Loucy (cell line): Measurements from ENCODE around the gene YTHDC2.

Source experiments
- H2AFZ ChIP-seq: fragments of 200-600 bp; sonication (generic); 2 replicates; pipeline ENCODE4 v1.6.0; 2016; ENCODE audit warnings: antibody characterized with exemption, mild to moderate bottlenecking, low read length, moderate library complexity
- H3F3A ChIP-seq: fragments of 200-600 bp; 2 replicates; pipeline ENCODE4 v1.6.0; 2016; ENCODE audit warnings: antibody characterized with exemption, low read depth, mild to moderate bottlenecking
- H3K27me3 ChIP-seq: fragments of 200-600 bp; sonication (generic); 2 replicates; pipeline ENCODE4 v1.6.1; 2014; ENCODE audit warnings: low read length, mild to moderate bottlenecking; ENCODE audit not compliant: insufficient read depth, poor library complexity, severe bottlenecking
- H3K36me3 ChIP-seq: fragments of 200-600 bp; sonication (generic); 2 replicates; pipeline ENCODE4 v1.6.1; 2016; ENCODE audit warnings: low read length; ENCODE audit not compliant: insufficient read depth
- H3K4me1 ChIP-seq: fragments of 200-600 bp; sonication (generic); 2 replicates; pipeline ENCODE4 v1.5.1; 2014; ENCODE audit warnings: low read length, mild to moderate bottlenecking; ENCODE audit not compliant: insufficient read depth, poor library complexity, severe bottlenecking
- H3K4me2 ChIP-seq: fragments of 200-600 bp; sonication (generic); 2 replicates; pipeline ENCODE4 v1.6.0; 2014; ENCODE audit warnings: antibody characterized with exemption, low read length, low read depth, mild to moderate bottlenecking; ENCODE audit not compliant: poor library complexity, severe bottlenecking
- H3K4me3 ChIP-seq: fragments of 200-600 bp; sonication (generic); 2 replicates; pipeline ENCODE4 v1.5.1; 2014; ENCODE audit warnings: low read length, mild to moderate bottlenecking, mixed read lengths; ENCODE audit not compliant: poor library complexity, severe bottlenecking
- H3K79me2 ChIP-seq: fragments of 200-600 bp; sonication (generic); 2 replicates; pipeline ENCODE4 v1.6.1; 2014; ENCODE audit warnings: low read length; ENCODE audit not compliant: insufficient read depth
- H3K9ac ChIP-seq: fragments of 200-600 bp; sonication (generic); 2 replicates; pipeline ENCODE4 v1.6.0; 2014; ENCODE audit warnings: mild to moderate bottlenecking, low read depth, low read length, moderate library complexity; ENCODE audit not compliant: poor library complexity, severe bottlenecking
- H3K9me2 ChIP-seq: fragments of 200-600 bp; sonication (generic); replicated peaks from 2 replicates; pipeline ENCODE4 v1.6.1; 2016; ENCODE audit warnings: low read depth, low read length, mixed read lengths
- H3K9me3 ChIP-seq: fragments of 200-600 bp; sonication (generic); 2 replicates; pipeline ENCODE4 v1.6.1; 2014; ENCODE audit warnings: mild to moderate bottlenecking, antibody characterized with exemption, low read length, low read depth; ENCODE audit not compliant: insufficient read depth
- H4K20me1 ChIP-seq: fragments of 200-600 bp; sonication (generic); 2 replicates; pipeline ENCODE4 v1.6.0; 2014; ENCODE audit warnings: antibody characterized with exemption, low read length, mild to moderate bottlenecking; ENCODE audit not compliant: insufficient read depth, poor library complexity, severe bottlenecking
- EZH2phosphoT487 ChIP-seq: fragments of 200-600 bp; IDR thresholded peaks from 2 replicates; pipeline ENCODE4 v1.6.1; 2018; ENCODE audit warnings: antibody characterized with exemption, mild to moderate bottlenecking, moderate library complexity, borderline replicate concordance
- TF ChIP-seq, protein P1 (sequence below): fragments of 200-600 bp; sonication (generic); conservative IDR thresholded peaks from 2 replicates; pipeline ENCODE4 v1.5.1; 2014; ENCODE audit warnings: mild to moderate bottlenecking, antibody characterized with exemption, low read length

Gene YTHDC2

DNA sequence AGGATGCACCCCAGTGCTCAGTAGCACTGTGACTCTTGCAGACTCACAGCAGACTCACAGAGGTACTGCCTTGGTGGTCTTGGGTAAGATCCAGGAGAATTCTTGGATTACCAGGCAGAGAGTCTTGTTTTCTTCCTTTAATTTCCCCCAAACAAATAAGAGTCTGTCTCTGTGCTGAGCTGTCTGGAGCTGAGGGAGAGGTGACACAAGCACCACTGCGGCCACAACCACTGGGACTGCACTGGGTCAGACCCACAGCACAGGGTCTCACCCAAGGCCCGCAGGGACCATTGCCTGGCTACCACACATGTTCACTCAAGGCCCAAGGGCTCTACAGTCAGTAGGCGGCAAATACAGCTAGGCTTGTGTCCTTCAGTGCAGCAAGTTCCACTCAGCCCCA, 11.4 kb upstream of the YTHDC2 start:
- no peaks in the 10 kb centered on the region for H3K36me3 ChIP-seq
- TF ChIP-seq, protein P1, sequence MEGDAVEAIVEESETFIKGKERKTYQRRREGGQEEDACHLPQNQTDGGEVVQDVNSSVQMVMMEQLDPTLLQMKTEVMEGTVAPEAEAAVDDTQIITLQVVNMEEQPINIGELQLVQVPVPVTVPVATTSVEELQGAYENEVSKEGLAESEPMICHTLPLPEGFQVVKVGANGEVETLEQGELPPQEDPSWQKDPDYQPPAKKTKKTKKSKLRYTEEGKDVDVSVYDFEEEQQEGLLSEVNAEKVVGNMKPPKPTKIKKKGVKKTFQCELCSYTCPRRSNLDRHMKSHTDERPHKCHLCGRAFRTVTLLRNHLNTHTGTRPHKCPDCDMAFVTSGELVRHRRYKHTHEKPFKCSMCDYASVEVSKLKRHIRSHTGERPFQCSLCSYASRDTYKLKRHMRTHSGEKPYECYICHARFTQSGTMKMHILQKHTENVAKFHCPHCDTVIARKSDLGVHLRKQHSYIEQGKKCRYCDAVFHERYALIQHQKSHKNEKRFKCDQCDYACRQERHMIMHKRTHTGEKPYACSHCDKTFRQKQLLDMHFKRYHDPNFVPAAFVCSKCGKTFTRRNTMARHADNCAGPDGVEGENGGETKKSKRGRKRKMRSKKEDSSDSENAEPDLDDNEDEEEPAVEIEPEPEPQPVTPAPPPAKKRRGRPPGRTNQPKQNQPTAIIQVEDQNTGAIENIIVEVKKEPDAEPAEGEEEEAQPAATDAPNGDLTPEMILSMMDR: no peak
- no peak for TF ChIP-seq EZH2phosphoT487
- H3F3A ChIP-seq: no peaks in the 10 kb centered on the region
- H3K9me2 ChIP-seq: no peaks in the 10 kb centered on the region
- H2AFZ ChIP-seq: no peak overlapping the region
- no peaks in the 10 kb centered on the region for H3K79me2 ChIP-seq
- H3K4me3 ChIP-seq: no peak overlapping the region
- peaks cover 92% of the 10 kb centered on the region for H3K27me3 ChIP-seq
- no peaks in the 10 kb centered on the region for H4K20me1 ChIP-seq
- no peak overlapping the region for H3K4me2 ChIP-seq
- no peaks in the 10 kb centered on the region for H3K9me3 ChIP-seq
- no peaks in the 10 kb centered on the region for H3K4me1 ChIP-seq
- no peak overlapping the region for H3K9ac ChIP-seq

DNA sequence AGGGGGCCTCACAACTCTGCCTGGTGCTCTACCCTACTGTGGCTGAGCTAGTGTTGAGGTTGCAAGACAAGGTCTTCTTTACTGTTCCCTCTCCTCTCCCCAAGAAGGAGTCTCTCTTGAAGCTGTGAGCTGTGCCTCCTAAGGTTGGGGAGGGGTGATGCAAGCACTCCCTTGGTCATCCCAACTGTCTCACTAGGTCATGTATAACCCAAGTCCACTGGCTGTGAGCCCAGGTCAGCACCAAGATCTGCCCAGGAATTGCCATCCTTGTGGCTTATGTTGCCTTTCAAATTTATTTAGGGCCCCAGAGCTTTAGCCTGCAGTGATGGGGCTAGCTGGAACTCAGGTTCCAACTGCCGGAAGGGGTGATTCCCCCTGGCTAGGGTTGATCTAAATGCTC, 10.3 kb upstream of the YTHDC2 start:
- Histone ChIP-seq H3K36me3 (no peaks in the 10 kb centered on the region), H4K20me1 (no peaks in the 10 kb centered on the region), H3K27me3 (peaks cover 83% of the 10 kb centered on the region), H3K9ac (no peak overlapping the region), H3K79me2 (no peaks in the 10 kb centered on the region), H3K9me2 (no peaks in the 10 kb centered on the region), H3K4me1 (no peaks in the 10 kb centered on the region), H3K9me3 (no peaks in the 10 kb centered on the region), H3F3A (no peaks in the 10 kb centered on the region), H3K4me2 (no peak overlapping the region), H2AFZ (no peak overlapping the region), H3K4me3 (no peak overlapping the region)
- TF ChIP-seq EZH2phosphoT487: no peak
- TF ChIP-seq, protein P1: no peak

DNA sequence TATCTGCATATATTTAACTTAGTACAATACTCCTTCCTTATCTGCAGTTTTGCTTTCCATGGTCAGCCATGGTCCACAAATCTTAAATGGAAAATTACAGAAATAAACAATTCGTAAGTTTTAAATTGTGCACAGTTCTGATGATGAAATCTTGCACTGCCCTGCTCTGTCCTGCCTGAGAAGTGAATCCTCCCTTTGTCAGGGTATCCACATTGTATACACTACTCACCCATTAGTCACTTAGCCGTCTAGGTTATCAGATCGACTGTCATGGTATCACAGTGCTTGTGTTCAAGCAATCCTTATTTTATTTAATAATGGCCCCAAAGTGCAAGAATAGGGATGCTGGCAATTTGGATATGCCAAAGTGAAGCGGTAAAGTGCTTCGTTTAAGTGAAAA, 8.3 kb upstream of the YTHDC2 start:
- H3K9ac ChIP-seq: no peak overlapping the region
- H3F3A ChIP-seq: no peaks in the 10 kb centered on the region
- H3K9me3 ChIP-seq: no peaks in the 10 kb centered on the region
- H3K4me3 ChIP-seq: no peak overlapping the region
- no peak overlapping the region for H2AFZ ChIP-seq
- H3K36me3 ChIP-seq: no peaks in the 10 kb centered on the region
- TF ChIP-seq EZH2phosphoT487: no peak
- TF ChIP-seq, protein P1: no peak
- H3K27me3 ChIP-seq: peaks cover 83% of the 10 kb centered on the region
- no peaks in the 10 kb centered on the region for H3K9me2 ChIP-seq
- H3K4me1 ChIP-seq: no peaks in the 10 kb centered on the region
- H3K79me2 ChIP-seq: no peaks in the 10 kb centered on the region
- H4K20me1 ChIP-seq: no peaks in the 10 kb centered on the region
- H3K4me2 ChIP-seq: no peak overlapping the region
